IMR-90 (cell line): Measurements from ENCODE around the gene APOC4. TPM values are rescaled to one million over a fixed set of nuclear protein-coding genes. Genes with fewer than 3 reads are reported as not detected.

Experiments used
- ATAC-seq: fragments of 200-7000 bp; cut with Tn5 transposase; 2 replicates; pipeline ENCODE4 v1.9.1; 2020; ENCODE audit warnings: low read depth, mild to moderate bottlenecking, moderate library complexity
- BruUV-seq: library from RNA; stranded (reverse); fragments of 400-500 nt; replicated peaks from 2 replicates; lab custom pipeline; 2021; lab: Mats Ljungman, UMichigan
- CTCF ChIA-PET: fragments of 300-600 bp; formaldehyde crosslinking; extraction: SDS; loops from one replicate; lab custom pipeline; 2021; ENCODE audit warnings: antibody characterized with exemption; lab: Yijun Ruan, JAX
- POLR2A ChIA-PET: fragments of 300-600 bp; sonication (Branson Sonifier 250); formaldehyde crosslinking; loops from one replicate; lab custom pipeline; 2022; ENCODE audit warnings: antibody characterized with exemption; ENCODE audit not compliant: unreplicated experiment; lab: Charles Lee
- DNase-seq: peaks from one replicate; pipeline ENCODE4 v3.0.0; 2013
- H2AFZ ChIP-seq: replicated peaks from 2 replicates; pipeline ENCODE3; 2013; ENCODE audit warnings: low read length, mild to moderate bottlenecking; ENCODE audit not compliant: poor library complexity
- H2AK5ac ChIP-seq: 2 replicates; pipeline ENCODE4 v1.6.1; 2013; ENCODE audit warnings: low read depth, low read length, inconsistent platforms
- H2AK9ac ChIP-seq: replicated peaks from 2 replicates; pipeline ENCODE3; 2013; ENCODE audit warnings: mild to moderate bottlenecking, low read depth, low read length, moderate library complexity; ENCODE audit not compliant: poor library complexity
- H2BK120ac ChIP-seq: 2 replicates; pipeline ENCODE4 v1.6.1; 2013; ENCODE audit warnings: low read depth, low read length, inconsistent platforms
- H2BK15ac ChIP-seq: 3 replicates; pipeline ENCODE4 v1.6.1; 2013; ENCODE audit warnings: low read depth, low read length, inconsistent platforms
- H2BK20ac ChIP-seq: 2 replicates; pipeline ENCODE4 v1.6.1; 2013; ENCODE audit warnings: low read depth, mild to moderate bottlenecking, inconsistent platforms, low read length, moderate library complexity
- H2BK5ac ChIP-seq: 2 replicates; pipeline ENCODE4 v1.6.1; 2013; ENCODE audit warnings: mild to moderate bottlenecking, low read depth, low read length, inconsistent platforms; ENCODE audit not compliant: poor library complexity, severe bottlenecking
- H3K14ac ChIP-seq: replicated peaks from 2 replicates; pipeline ENCODE4 v1.6.1; 2013; ENCODE audit warnings: low read depth, low read length, inconsistent platforms
- H3K18ac ChIP-seq: 2 replicates; pipeline ENCODE4 v1.6.1; 2013; ENCODE audit warnings: low read depth, low read length, control low read depth
- H3K23ac ChIP-seq: 2 replicates; pipeline ENCODE4 v1.6.1; 2013; ENCODE audit warnings: low read depth, low read length, inconsistent platforms
- H3K27ac ChIP-seq: 2 replicates; pipeline ENCODE4 v1.5.1; 2013; ENCODE audit warnings: mild to moderate bottlenecking, control low read depth, low read length; ENCODE audit not compliant: insufficient read depth
- H3K27me3 ChIP-seq: 2 replicates; pipeline ENCODE4 v1.6.1; 2013; ENCODE audit warnings: low read length; ENCODE audit not compliant: control insufficient read depth, insufficient read depth
- H3K36me3 ChIP-seq: 2 replicates; pipeline ENCODE4 v1.6.1; 2013; ENCODE audit warnings: low read length, mixed read lengths; ENCODE audit not compliant: control insufficient read depth, insufficient read depth
- H3K4ac ChIP-seq: 2 replicates; pipeline ENCODE4 v1.6.1; 2013; ENCODE audit warnings: low read depth, low read length, inconsistent platforms
- H3K4me1 ChIP-seq: 2 replicates; pipeline ENCODE4 v1.6.1; 2013; ENCODE audit warnings: low read length, mixed read lengths; ENCODE audit not compliant: control insufficient read depth, insufficient read depth
- H3K4me2 ChIP-seq: 2 replicates; pipeline ENCODE4 v1.6.1; 2013; ENCODE audit warnings: low read depth, mild to moderate bottlenecking, control low read depth, low read length, moderate library complexity
- H3K4me3 ChIP-seq: 2 replicates; pipeline ENCODE4 v1.5.1; 2013; ENCODE audit warnings: low read depth, mild to moderate bottlenecking, control low read depth, low read length, moderate library complexity; ENCODE audit not compliant: insufficient read depth
- H3K56ac ChIP-seq: 2 replicates; pipeline ENCODE4 v1.6.1; 2013; ENCODE audit warnings: low read length, inconsistent platforms; ENCODE audit not compliant: insufficient read depth; ENCODE audit errors: extremely low read depth
- H3K79me1 ChIP-seq, 2 experiments: 2 replicates each; pipeline ENCODE4 v1.6.1; 2013; ENCODE audit warnings: low read length in 2 of 2, inconsistent platforms in 1 of 2, low read depth in 1 of 2
- H3K9ac ChIP-seq: 2 replicates; pipeline ENCODE4 v1.6.1; 2013; ENCODE audit warnings: low read depth, low read length, control low read depth
- H3K9me1 ChIP-seq: 2 replicates; pipeline ENCODE4 v1.6.1; 2013; ENCODE audit warnings: low read length, inconsistent platforms; ENCODE audit not compliant: insufficient read depth
- H3K9me3 ChIP-seq: 2 replicates; pipeline ENCODE4 v1.6.1; 2013; ENCODE audit warnings: low read length; ENCODE audit not compliant: control insufficient read depth, insufficient read depth
- H4K20me1 ChIP-seq: 2 replicates; pipeline ENCODE4 v1.6.1; 2013; ENCODE audit warnings: low read length, inconsistent platforms; ENCODE audit not compliant: insufficient read depth
- H4K5ac ChIP-seq: 2 replicates; pipeline ENCODE4 v1.6.1; 2013; ENCODE audit warnings: mild to moderate bottlenecking, low read depth, low read length, control low read depth
- H4K8ac ChIP-seq, 2 experiments: 2 replicates each; pipeline ENCODE4 v1.6.1; 2013; ENCODE audit warnings: low read depth in 2 of 2, low read length in 2 of 2, control low read depth in 1 of 2, inconsistent platforms in 1 of 2
- H4K91ac ChIP-seq: 2 replicates; pipeline ENCODE4 v1.6.1; 2013; ENCODE audit warnings: low read depth, low read length, inconsistent platforms; ENCODE audit not compliant: insufficient read depth
- BHLHE40 ChIP-seq: fragments of 150-350 bp; IDR thresholded peaks from 2 replicates; pipeline ENCODE4 v1.6.1; 2016; ENCODE audit warnings: mild to moderate bottlenecking, low read depth, low read length
- CEBPB ChIP-seq: IDR thresholded peaks from 2 replicates; pipeline ENCODE4 v1.6.1; 2012; ENCODE audit warnings: low read depth, low read length, improper control_type of control experiment
- MAZ ChIP-seq: IDR thresholded peaks from 2 replicates; pipeline ENCODE4 v1.6.1; 2012; ENCODE audit warnings: low read depth, mild to moderate bottlenecking, low read length, improper control_type of control experiment, moderate library complexity, borderline replicate concordance
- POLR2A ChIP-seq: IDR thresholded peaks from 2 replicates; pipeline ENCODE4 v1.6.1; 2012; ENCODE audit warnings: mild to moderate bottlenecking, low read depth, low read length
- RCOR1 ChIP-seq: IDR thresholded peaks from 2 replicates; pipeline ENCODE4 v1.6.1; 2012; ENCODE audit warnings: mild to moderate bottlenecking, low read length, improper control_type of control experiment; ENCODE audit not compliant: insufficient replicate concordance
- RFX5 ChIP-seq: IDR thresholded peaks from 2 replicates; pipeline ENCODE4 v1.8.0; 2012; ENCODE audit warnings: low read depth, mild to moderate bottlenecking, low read length, moderate library complexity
- SMC3 ChIP-seq: fragments of 150-350 bp; IDR thresholded peaks from 2 replicates; pipeline ENCODE4 v1.6.1; 2016; ENCODE audit warnings: low read depth, mild to moderate bottlenecking, antibody characterized with exemption, low read length, moderate library complexity
- WGBS, 2 experiments: methylation state at CpG; one replicate each; pipeline versions ENCODE4 v1.1.5 to v1.1.7; 2013; ENCODE audit warnings: missing lambda C conversion rate in 2 of 2; ENCODE audit not compliant: insufficient read length in 1 of 2; ENCODE audit errors: extremely low coverage in 2 of 2; 5-methylcytosine and 5-hydroxymethylcytosine counted together
- dilution Hi-C: fragments of 300-500 bp; cut with HindIII; formaldehyde crosslinking; loops from one replicate; pipeline ENCODE4 v1.14.3; 2018; ENCODE audit warnings: low sequenced_read_pairs; ENCODE audit not compliant: unreplicated experiment
- in situ Hi-C: fragments of 300-500 bp; cut with MboI; formaldehyde crosslinking; loops from 3 replicates; pipeline ENCODE4 v1.14.3; 2019; ENCODE audit warnings: low sequenced_read_pairs, inconsistent platforms, mixed read lengths
- intact Hi-C: fragments of 100-400 bp; cut with micrococcal nuclease; formaldehyde crosslinking; loops from 2 replicates; pipeline ENCODE4 v1.10.0; 2022
- polyA plus RNA-seq, 3 experiments: library from polyadenylated mRNA; depleted of rRNA; stranded (reverse); fragments of >200 nt; gene quantifications; 2 replicates each; pipeline ENCODE4 v1.2.3, GENCODE V29; 2012; ENCODE audit warnings: low replicate concordance in 1 of 3
- total RNA-seq: library from RNA; depleted of rRNA; stranded (reverse); fragments of >200 nt; gene quantifications from 2 replicates; pipeline ENCODE4 v1.2.3, GENCODE V29; 2012
- TF ChIP-seq, protein P1 (sequence below): fragments of 150-350 bp; IDR thresholded peaks from 2 replicates; pipeline ENCODE4 v1.6.1; 2017; ENCODE audit warnings: mild to moderate bottlenecking, antibody characterized with exemption, low read length, low read depth
- TF ChIP-seq, protein P2 (sequence below): conservative IDR thresholded peaks from 2 replicates; pipeline ENCODE4 v1.5.1; 2012; ENCODE audit warnings: mild to moderate bottlenecking, low read depth, low read length, improper control_type of control experiment

The APOC4 gene
- total and polyA plus RNA-seq, 2 of the 4 experiments (the other 2 are of a cell fraction), result not detected

DNA sequence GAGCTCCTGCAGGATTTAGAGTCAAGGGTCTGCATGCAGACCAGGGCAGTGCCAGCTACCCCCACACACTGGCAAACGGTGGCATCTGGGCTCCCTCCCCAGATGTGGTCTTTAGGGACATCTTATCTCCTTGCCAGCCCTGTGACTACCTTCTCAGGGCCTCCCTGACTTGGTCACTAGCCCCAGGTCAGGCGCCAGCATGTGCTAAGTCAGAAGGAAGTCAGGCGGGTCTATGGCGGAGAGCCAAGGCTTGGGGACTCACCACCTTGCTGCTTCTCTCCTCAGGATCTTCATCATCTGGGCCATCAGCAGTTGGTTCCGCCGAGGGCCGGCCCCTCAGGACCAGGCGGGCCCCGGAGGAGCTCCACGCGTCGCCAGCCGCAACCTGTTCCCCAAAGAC lies 30.8 kb downstream of the APOC4 start:
- no peak overlapping the region for H3K4ac ChIP-seq
- H3K36me3 ChIP-seq, result peaks cover 58% of the 10 kb centered on the region
- POLR2A ChIA-PET, result no interaction called here
- H3K23ac ChIP-seq, result no peak overlapping the region
- H2AK5ac ChIP-seq, result no peak overlapping the region
- no peaks in the 10 kb centered on the region for H3K9me1 ChIP-seq
- H2AK9ac ChIP-seq, result no peak overlapping the region
- 93% methylated on average over 2 of the region's 13 CpGs; no CpG with 5 or more reads in 1 of the 2 experiments for WGBS, 2 experiments
- no peak overlapping the region for H4K8ac ChIP-seq
- ATAC-seq (no peak), DNase-seq (no peak)
- H3K9ac ChIP-seq, result no peak overlapping the region
- dilution Hi-C loops, result no loop called here
- no peak overlapping the region for H3K27ac ChIP-seq
- H4K5ac ChIP-seq, result no peak overlapping the region
- H3K9me3 ChIP-seq, result no peaks in the 10 kb centered on the region
- no peak overlapping the region for H3K4me2 ChIP-seq
- no peak overlapping the region for H2BK5ac ChIP-seq
- no peak overlapping the region for H2BK15ac ChIP-seq
- H3K4me3 ChIP-seq, result no peak overlapping the region
- no peak overlapping the region for H2BK20ac ChIP-seq
- peaks cover 13% of the 10 kb centered on the region for H4K20me1 ChIP-seq
- H3K56ac ChIP-seq, result no peak overlapping the region
- intact Hi-C loops, result no loop called here
- BruUV-seq, result no TSS peak
- H4K91ac ChIP-seq, result no peak overlapping the region
- H2BK120ac ChIP-seq, result no peak overlapping the region
- CTCF ChIA-PET, result no interaction called here
- H3K79me1 ChIP-seq, result peaks cover 4 to 32% of the 10 kb centered on the region in 2 experiments
- in situ Hi-C loops, result no loop called here
- H3K14ac ChIP-seq, result no peak overlapping the region
- H2AFZ ChIP-seq, result no peak overlapping the region
- TF ChIP-seq SMC3 (no peak), CEBPB (no peak), RFX5 (no peak), POLR2A (no peak), MAZ (no peak), RCOR1 (no peak), BHLHE40 (no peak)
- TF ChIP-seq, protein P1, sequence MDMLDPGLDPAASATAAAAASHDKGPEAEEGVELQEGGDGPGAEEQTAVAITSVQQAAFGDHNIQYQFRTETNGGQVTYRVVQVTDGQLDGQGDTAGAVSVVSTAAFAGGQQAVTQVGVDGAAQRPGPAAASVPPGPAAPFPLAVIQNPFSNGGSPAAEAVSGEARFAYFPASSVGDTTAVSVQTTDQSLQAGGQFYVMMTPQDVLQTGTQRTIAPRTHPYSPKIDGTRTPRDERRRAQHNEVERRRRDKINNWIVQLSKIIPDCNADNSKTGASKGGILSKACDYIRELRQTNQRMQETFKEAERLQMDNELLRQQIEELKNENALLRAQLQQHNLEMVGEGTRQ, result no peak
- TF ChIP-seq, protein P2, sequence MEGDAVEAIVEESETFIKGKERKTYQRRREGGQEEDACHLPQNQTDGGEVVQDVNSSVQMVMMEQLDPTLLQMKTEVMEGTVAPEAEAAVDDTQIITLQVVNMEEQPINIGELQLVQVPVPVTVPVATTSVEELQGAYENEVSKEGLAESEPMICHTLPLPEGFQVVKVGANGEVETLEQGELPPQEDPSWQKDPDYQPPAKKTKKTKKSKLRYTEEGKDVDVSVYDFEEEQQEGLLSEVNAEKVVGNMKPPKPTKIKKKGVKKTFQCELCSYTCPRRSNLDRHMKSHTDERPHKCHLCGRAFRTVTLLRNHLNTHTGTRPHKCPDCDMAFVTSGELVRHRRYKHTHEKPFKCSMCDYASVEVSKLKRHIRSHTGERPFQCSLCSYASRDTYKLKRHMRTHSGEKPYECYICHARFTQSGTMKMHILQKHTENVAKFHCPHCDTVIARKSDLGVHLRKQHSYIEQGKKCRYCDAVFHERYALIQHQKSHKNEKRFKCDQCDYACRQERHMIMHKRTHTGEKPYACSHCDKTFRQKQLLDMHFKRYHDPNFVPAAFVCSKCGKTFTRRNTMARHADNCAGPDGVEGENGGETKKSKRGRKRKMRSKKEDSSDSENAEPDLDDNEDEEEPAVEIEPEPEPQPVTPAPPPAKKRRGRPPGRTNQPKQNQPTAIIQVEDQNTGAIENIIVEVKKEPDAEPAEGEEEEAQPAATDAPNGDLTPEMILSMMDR, result no peak
- H3K18ac ChIP-seq, result no peak overlapping the region
- H3K4me1 ChIP-seq, result no peaks in the 10 kb centered on the region
- H3K27me3 ChIP-seq, result no peaks in the 10 kb centered on the region
